ENCODE results near the gene SDCBP2.

Gene SDCBP2

GRCh38 chr20:1280195-1281102 lies 48.5 kb downstream of the SDCBP2 start:
- no peak for TF ChIP-seq GATA2 (IDR thresholded peaks at IDR 0.05; ENCODE audit: low read depth, low read length)
- no peak for TF ChIP-seq GATA3 (IDR thresholded peaks at IDR 0.05; ENCODE audit: low read depth, low read length)

DNA sequence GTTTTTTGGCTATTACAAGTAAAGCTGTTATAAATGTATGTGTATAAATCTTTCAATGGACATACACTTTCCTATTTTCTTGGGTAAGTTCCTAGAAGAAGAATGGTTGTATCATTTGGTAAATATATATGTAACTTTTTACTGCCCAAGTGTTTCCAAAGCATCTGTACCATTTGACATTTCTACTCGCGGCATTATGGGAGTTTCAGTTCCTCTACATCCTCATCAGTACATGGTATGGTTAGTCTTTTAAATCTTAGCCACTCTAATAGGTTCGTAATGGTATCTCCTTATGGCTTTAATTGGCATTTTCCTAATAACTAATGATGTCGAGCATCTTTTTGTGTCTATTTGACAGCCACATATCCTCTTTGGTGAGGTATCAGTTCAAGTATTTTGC lies 49.9 kb downstream of the SDCBP2 start:
- no peak for TF ChIP-seq GATA3 (IDR thresholded peaks at IDR 0.05; ENCODE audit: low read depth, low read length)
- no peak for TF ChIP-seq GATA2 (IDR thresholded peaks at IDR 0.05; ENCODE audit: low read depth, low read length)

GRCh38 chr20:1277529-1278322 lies 51.2 kb downstream of the SDCBP2 start:
- TF ChIP-seq GATA2 (IDR thresholded peaks at IDR 0.05; ENCODE audit: low read depth, low read length) (no peak), GATA3 (IDR thresholded peaks at IDR 0.05; ENCODE audit: low read depth, low read length) (no peak)

GRCh38 chr20:1275919-1276318 lies 53.0 kb downstream of the SDCBP2 start:
- TF ChIP-seq GATA3 (IDR thresholded peaks at IDR 0.05; ENCODE audit: low read depth, low read length) (no peak), GATA2 (IDR thresholded peaks at IDR 0.05; ENCODE audit: low read depth, low read length) (no peak)

DNA sequence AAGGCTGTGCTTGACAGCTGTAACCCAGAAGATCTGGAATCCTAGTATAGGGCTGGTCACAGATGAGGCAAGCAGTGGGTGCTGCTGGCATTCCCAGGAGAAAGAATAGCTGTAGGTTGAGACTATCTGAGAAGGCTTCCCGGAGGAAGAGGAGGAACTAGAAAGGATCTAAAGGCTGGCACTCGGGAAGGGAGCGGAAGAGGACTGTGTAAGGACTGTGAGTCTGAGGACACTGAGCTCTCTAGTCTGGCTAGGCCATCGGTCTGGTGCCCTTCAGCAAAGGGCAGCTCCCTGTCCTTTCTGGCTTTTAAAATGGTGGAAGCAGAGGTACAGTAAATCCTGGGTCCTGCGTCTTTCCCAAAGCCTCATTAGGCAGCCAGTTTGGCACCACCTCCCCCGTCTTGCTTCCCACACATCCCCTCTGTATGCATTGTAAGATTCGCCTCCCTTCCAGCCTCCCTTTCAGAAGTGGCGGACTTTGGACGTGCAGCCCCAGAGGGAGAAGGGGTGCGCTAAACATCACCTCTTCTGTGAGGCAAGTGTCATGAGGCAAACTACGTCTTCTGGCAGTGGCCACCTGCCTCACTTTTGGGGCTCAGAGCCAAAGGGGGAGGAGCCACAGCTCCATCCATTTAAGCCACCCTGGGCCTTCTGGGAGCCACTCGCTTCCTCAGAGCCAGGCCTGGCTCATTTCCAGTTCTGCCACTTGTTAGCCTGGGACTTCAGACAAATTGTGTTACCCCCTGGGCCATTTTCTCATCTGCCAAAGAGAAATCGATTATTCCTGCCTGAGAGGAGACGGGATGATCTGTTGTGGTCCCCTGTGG lies 54.2 kb downstream of the SDCBP2 start:
- no peak for TF ChIP-seq GATA3 (IDR thresholded peaks at IDR 0.05; ENCODE audit: low read depth, low read length)
- no peak for TF ChIP-seq GATA2 (IDR thresholded peaks at IDR 0.05; ENCODE audit: low read depth, low read length)

DNA sequence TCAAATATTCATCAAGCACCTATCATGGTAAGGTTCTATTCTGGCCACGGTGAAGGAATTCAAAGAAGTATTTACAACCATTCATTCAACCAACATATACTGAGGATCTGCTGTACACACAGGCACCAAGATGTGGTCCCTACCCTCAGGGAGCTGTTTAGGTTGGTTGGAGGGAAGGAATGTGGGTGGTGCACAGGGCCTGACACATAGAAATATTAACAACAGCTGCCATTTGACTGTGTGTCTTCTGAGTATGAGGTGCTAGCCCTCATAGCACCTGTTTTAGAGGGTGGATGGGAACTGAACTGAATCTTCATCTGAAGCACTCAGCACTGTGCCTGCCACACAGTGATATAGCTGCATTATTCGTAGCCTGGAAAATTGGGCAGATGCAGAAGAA lies 55.6 kb downstream of the SDCBP2 start:
- TF ChIP-seq GATA3 (IDR thresholded peaks at IDR 0.05; ENCODE audit: low read depth, low read length) (no peak), GATA2 (IDR thresholded peaks at IDR 0.05; ENCODE audit: low read depth, low read length) (no peak)

DNA sequence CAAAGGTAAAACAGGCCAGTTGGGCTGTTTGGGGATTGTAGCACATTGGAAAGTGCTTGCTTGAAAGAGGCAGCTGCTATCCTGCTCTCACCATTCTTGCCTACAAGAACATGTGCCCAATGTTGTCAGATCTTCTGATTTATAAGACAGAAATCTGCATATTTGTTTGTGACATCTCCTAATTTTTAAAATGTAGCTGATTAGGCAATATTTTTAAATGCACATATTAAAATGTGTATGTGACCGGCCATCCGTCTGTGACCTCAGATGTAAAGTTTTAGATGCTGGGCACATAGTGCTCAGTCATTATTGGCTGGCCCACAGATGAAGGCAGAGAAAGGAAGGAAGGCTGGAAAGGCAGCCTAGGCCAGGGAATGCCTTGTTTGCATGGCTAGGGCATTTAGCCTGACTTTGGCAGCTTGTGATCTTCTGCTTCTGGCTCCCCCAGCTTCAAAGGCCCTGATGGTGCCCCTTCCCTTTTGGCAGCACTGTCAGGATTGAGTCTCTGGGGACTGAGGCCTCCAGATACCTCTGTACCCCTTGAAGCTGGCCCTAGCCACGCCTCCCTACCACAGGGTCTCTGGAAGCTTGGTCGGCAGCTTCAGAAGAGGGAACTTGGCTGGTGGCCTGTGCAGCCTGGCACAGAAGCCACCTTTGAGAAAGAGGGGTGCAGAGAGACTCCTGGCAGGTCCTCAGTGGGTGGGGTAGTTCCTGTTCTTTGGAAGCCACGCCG lies 56.4 kb downstream of the SDCBP2 start:
- TF ChIP-seq GATA3 (IDR thresholded peaks at IDR 0.05; ENCODE audit: low read depth, low read length) (no peak), GATA2 (IDR thresholded peaks at IDR 0.05; ENCODE audit: low read depth, low read length) (no peak)

GRCh38 chr20:1269850-1270249 lies 59.1 kb downstream of the SDCBP2 start:
- TF ChIP-seq GATA2 (IDR thresholded peaks at IDR 0.05; ENCODE audit: low read depth, low read length) (no peak), GATA3 (IDR thresholded peaks at IDR 0.05; ENCODE audit: low read depth, low read length) (no peak)

GRCh38 chr20:1269235-1269634 lies 59.7 kb downstream of the SDCBP2 start:
- TF ChIP-seq GATA3 (IDR thresholded peaks at IDR 0.05; ENCODE audit: low read depth, low read length) (no peak), GATA2 (IDR thresholded peaks at IDR 0.05; ENCODE audit: low read depth, low read length) (no peak)

DNA sequence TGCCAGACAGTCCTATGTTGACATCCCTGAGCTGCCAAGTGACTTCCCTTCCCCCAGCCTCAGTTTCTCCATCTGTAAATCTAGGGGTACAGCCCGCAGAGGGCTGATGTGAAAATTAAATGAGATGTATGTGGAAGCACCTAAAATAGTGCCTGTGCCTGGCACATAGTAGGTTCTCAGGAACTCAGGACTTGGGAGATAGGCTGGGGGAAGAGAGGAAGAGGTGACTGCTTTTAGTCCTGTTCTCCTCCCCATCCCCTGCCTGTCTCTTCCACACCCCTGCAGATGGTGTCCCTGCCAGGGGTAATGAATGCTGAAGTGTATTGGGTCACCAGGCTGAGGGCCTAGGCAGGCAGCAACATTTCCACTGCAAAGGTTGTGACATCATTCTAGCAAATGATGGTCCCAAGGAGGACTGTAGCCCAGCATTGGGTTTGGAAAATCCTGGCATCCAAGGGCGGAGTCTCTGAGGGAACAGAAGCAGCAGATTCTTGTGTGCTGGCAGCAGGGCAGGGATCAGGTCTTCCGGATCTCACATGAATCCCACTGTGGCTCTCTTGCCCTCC lies 61.0 kb downstream of the SDCBP2 start:
- TF ChIP-seq GATA3 (IDR thresholded peaks at IDR 0.05; ENCODE audit: low read depth, low read length) (no peak), GATA2 (IDR thresholded peaks at IDR 0.05; ENCODE audit: low read depth, low read length) (no peak)

DNA sequence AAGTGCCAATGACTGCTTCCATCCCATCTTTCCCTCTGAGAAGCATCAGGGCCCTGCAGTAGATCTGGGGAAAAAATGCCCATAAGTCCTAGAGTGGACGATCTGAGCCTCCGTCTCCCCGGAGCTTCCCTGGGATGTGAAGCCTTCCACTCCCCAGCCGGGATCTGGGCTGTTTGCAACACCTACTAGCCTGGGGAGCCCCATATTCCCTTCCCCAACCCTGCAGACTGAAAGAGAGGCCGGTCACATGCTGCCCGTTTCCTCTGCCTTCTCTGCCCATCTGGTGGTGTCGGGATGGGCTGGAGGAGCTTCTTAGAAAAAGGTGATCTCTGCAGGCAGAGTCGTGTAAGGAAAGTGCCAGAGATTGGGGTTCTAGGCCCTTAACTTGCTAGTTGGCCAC lies 61.8 kb downstream of the SDCBP2 start:
- TF ChIP-seq GATA3 (IDR thresholded peaks at IDR 0.05; ENCODE audit: low read depth, low read length) (no peak), GATA2 (IDR thresholded peaks at IDR 0.05; ENCODE audit: low read depth, low read length) (no peak)

GRCh38 chr20:1266167-1266973 lies 62.6 kb downstream of the SDCBP2 start, which contains the start of gene SNPH:
Gene SNPH, plus strand, starts transcription at chr20:1266294. Its CDS starts 29,946 bp downstream, at chr20:1296240.
- TF ChIP-seq GATA2 (IDR thresholded peaks at IDR 0.05; ENCODE audit: low read depth, low read length) (no peak), GATA3 (IDR thresholded peaks at IDR 0.05; ENCODE audit: low read depth, low read length) (no peak)
